HCT116 (cell line): ENCODE measurements around the gene DGCR8. TPM values are rescaled to one million over a fixed set of nuclear protein-coding genes. Genes with fewer than 3 reads are reported as not detected.

Experiments
- ATAC-seq: fragments of 200-7000 bp; cut with Tn5 transposase; 2 replicates; pipeline ENCODE4 v1.9.1; 2020; ENCODE audit warnings: mild to moderate bottlenecking, moderate library complexity
- BruUV-seq: library from RNA; stranded (reverse); fragments of 400-500 nt; replicated peaks from 2 replicates; lab custom pipeline; 2021; lab: Mats Ljungman, UMichigan
- CTCF ChIA-PET: fragments of 300-600 bp; sonication (Branson Sonifier 250); formaldehyde crosslinking; loops from one replicate; lab custom pipeline; 2021; ENCODE audit warnings: antibody characterized with exemption; lab: Charles Lee
- POLR2A ChIA-PET: fragments of 300-600, 350-600 bp; sonication (Branson Sonifier 250); formaldehyde crosslinking; loops from one replicate; lab custom pipeline; 2021; ENCODE audit warnings: antibody characterized with exemption; lab: Charles Lee
- RAD21 ChIA-PET, 2 experiments: fragments of 300-600 bp; sonication (Branson Sonifier 250); formaldehyde crosslinking; loops; one replicate each; lab custom pipeline; 2023; ENCODE audit warnings: low total read pairs in 2 of 2; ENCODE audit not compliant: uncharacterized antibody in 2 of 2, unreplicated experiment in 2 of 2, low non-redundant PET in 1 of 2; lab: Charles Lee
- DNase-seq: peaks from one replicate; pipeline ENCODE4 v3.0.0-alpha.2; 2010; ENCODE audit warnings: low read depth, low spot score
- H2AFZ ChIP-seq: fragments of 200-600 bp; shearing (Covaris generic), sonication (generic); 2 replicates; pipeline ENCODE4 v1.6.1; 2017; ENCODE audit warnings: low read depth, mixed run types, mixed read lengths, antibody characterized with exemption, low read length; ENCODE audit not compliant: poor library complexity, severe bottlenecking
- H3K27ac ChIP-seq: 2 replicates; pipeline ENCODE4 v1.5.1; 2012; ENCODE audit warnings: low read depth, low read length
- H3K27me3 ChIP-seq: fragments of 200-600 bp; sonication (generic); 2 replicates; pipeline ENCODE4 v1.6.1; 2016; ENCODE audit warnings: mixed run types, low read length, mixed read lengths; ENCODE audit not compliant: insufficient read depth
- H3K36me3 ChIP-seq, 2 experiments: fragments of 200-500 bp in 1 of 2; fragments of 200-600 bp in 1 of 2; sonication (Bioruptor generic) in 1 of 2; sonication (generic) in 1 of 2; 2 replicates each; pipeline versions ENCODE4 v1.5.1 to v1.6.1; 2014 to 2016; ENCODE audit warnings: low read length in 2 of 2, inconsistent platforms in 1 of 2, mixed read lengths in 1 of 2, mixed run types in 1 of 2; ENCODE audit not compliant: insufficient read depth in 2 of 2, control insufficient read depth in 1 of 2
- H3K4me1 ChIP-seq, 2 experiments: fragments of 200-600 bp in 1 of 2; sonication (generic) in 1 of 2; 2 replicates each; pipeline versions ENCODE4 v1.5.1 to v1.6.1; 2012 to 2017; ENCODE audit warnings: low read length in 2 of 2, inconsistent platforms in 1 of 2, mild to moderate bottlenecking in 1 of 2, mixed read lengths in 1 of 2, mixed run types in 1 of 2, moderate library complexity in 1 of 2; ENCODE audit not compliant: insufficient read depth in 2 of 2, control insufficient read depth in 1 of 2
- H3K4me2 ChIP-seq: fragments of 200-600 bp; sonication (generic); 2 replicates; pipeline ENCODE4 v1.6.1; 2017; ENCODE audit warnings: mixed run types, low read length, mixed read lengths
- H3K4me3 ChIP-seq, 2 experiments: fragments of 200-600 bp in 1 of 2; sonication (generic) in 1 of 2; replicated peaks in 1 of 2; 2 replicates each; pipeline ENCODE4 v1.5.1; 2011 to 2016; ENCODE audit warnings: low read length in 2 of 2, control low read depth in 1 of 2, low read depth in 1 of 2, mild to moderate bottlenecking in 1 of 2, mixed read lengths in 1 of 2, mixed run types in 1 of 2
- H3K79me2 ChIP-seq: fragments of 200-600 bp; sonication (generic); 2 replicates; pipeline ENCODE4 v1.6.1; 2017; ENCODE audit warnings: mild to moderate bottlenecking, mixed run types, low read length, moderate library complexity, mixed read lengths; ENCODE audit not compliant: insufficient read depth
- H3K9ac ChIP-seq: fragments of 200-600 bp; sonication (generic); 2 replicates; pipeline ENCODE4 v1.6.1; 2016; ENCODE audit warnings: low read length, mixed read lengths
- H3K9me2 ChIP-seq: fragments of 200-600 bp; sonication (generic), shearing (Covaris generic); 2 replicates; pipeline ENCODE4 v1.6.1; 2017; ENCODE audit warnings: mixed run types, mild to moderate bottlenecking, moderate library complexity; ENCODE audit not compliant: insufficient read depth
- H3K9me3 ChIP-seq, 2 experiments: fragments of 200-500 bp in 1 of 2; fragments of 200-600 bp in 1 of 2; sonication (Bioruptor generic) in 1 of 2; sonication (generic) in 1 of 2; 2 replicates each; pipeline ENCODE4 v1.6.1; 2014 to 2017; ENCODE audit warnings: low read length in 2 of 2, mixed read lengths in 2 of 2, inconsistent platforms in 1 of 2, low read depth in 1 of 2, mild to moderate bottlenecking in 1 of 2, mixed run types in 1 of 2, moderate library complexity in 1 of 2; ENCODE audit not compliant: control insufficient read depth in 1 of 2, insufficient read depth in 1 of 2
- H4K20me1 ChIP-seq: fragments of 200-600 bp; sonication (generic), shearing (Covaris generic); 2 replicates; pipeline ENCODE4 v1.6.1; 2017; ENCODE audit warnings: mixed run types, mild to moderate bottlenecking, moderate library complexity; ENCODE audit not compliant: insufficient read depth
- ELF1 ChIP-seq: IDR thresholded peaks from 2 replicates; pipeline ENCODE4 v1.6.1; 2012; ENCODE audit warnings: low read depth, borderline replicate concordance
- EZH2 ChIP-seq: fragments of 200-600 bp; sonication (generic); IDR thresholded peaks from 2 replicates; pipeline ENCODE4 v1.6.1; 2017; ENCODE audit warnings: antibody characterized with exemption, mixed run types
- JUND ChIP-seq: IDR thresholded peaks from 2 replicates; pipeline ENCODE4 v1.6.1; 2012
- MAX ChIP-seq: IDR thresholded peaks from 2 replicates; pipeline ENCODE4 v1.6.1; 2012
- POLR2A ChIP-seq: IDR thresholded peaks from 2 replicates; pipeline ENCODE4 v1.7.0; 2011; ENCODE audit warnings: borderline replicate concordance; ENCODE audit not compliant: insufficient read depth, insufficient read length; ENCODE audit errors: extremely low read depth
- POLR2AphosphoS5 ChIP-seq: IDR thresholded peaks from 2 replicates; pipeline ENCODE4 v1.6.1; 2011; ENCODE audit warnings: mild to moderate bottlenecking, low read depth, low read length, moderate library complexity
- RAD21 ChIP-seq: IDR thresholded peaks from 2 replicates; pipeline ENCODE4 v1.6.1; 2012; ENCODE audit warnings: low read depth, mild to moderate bottlenecking
- REST ChIP-seq: IDR thresholded peaks from 2 replicates; pipeline ENCODE4 v1.6.1; 2012; ENCODE audit warnings: low read depth
- SIN3A ChIP-seq: IDR thresholded peaks from 2 replicates; pipeline ENCODE4 v1.6.1; 2012; ENCODE audit warnings: low read depth
- SP1 ChIP-seq: IDR thresholded peaks from 2 replicates; pipeline ENCODE4 v1.6.1; 2012; ENCODE audit warnings: low read depth
- SRF ChIP-seq: IDR thresholded peaks from 2 replicates; pipeline ENCODE4 v1.6.1; 2012; ENCODE audit warnings: low read depth
- TCF7L2 ChIP-seq: IDR thresholded peaks from 2 replicates; pipeline ENCODE4 v1.7.0; 2011; ENCODE audit warnings: borderline replicate concordance, inconsistent platforms; ENCODE audit not compliant: insufficient read depth, insufficient read length; ENCODE audit errors: extremely low read depth
- YY1 ChIP-seq: IDR thresholded peaks from 2 replicates; pipeline ENCODE4 v1.6.1; 2011; ENCODE audit warnings: low read length, low read depth, moderate library complexity, mild to moderate bottlenecking; ENCODE audit not compliant: insufficient replicate concordance; ENCODE audit errors: extremely low read depth
- ZNF274 ChIP-seq: fragments of 200-500 bp; sonication (Bioruptor generic); IDR thresholded peaks from 2 replicates; pipeline ENCODE4 v1.6.1; 2014; ENCODE audit warnings: mild to moderate bottlenecking, low read depth, low read length, inconsistent platforms
- intact Hi-C: fragments of 100-400 bp; cut with micrococcal nuclease; formaldehyde crosslinking; loops from 2 replicates; pipeline ENCODE4 v1.10.0; 2022
- total RNA-seq: library from RNA; stranded (reverse); gene quantifications from one replicate; pipeline ENCODE4 v1.2.1, GENCODE V29; 2021; ENCODE audit not compliant: unreplicated experiment

The DGCR8 gene
- total RNA-seq, 1 experiment from 2014 or later = 43.8 TPM

GRCh38 chr22:20121856-20122415, 41.9 kb downstream of the DGCR8 start:
- no peak overlapping the region for H2AFZ ChIP-seq
- no peaks in the 10 kb centered on the region for H3K27me3 ChIP-seq
- no peaks in the 10 kb centered on the region for H4K20me1 ChIP-seq
- RAD21 ChIA-PET = no interaction called here
- ATAC-seq (no peak), DNase-seq (no peak)
- peaks cover 38 to 70% of the 10 kb centered on the region in 2 experiments for H3K36me3 ChIP-seq
- CTCF ChIA-PET = no interaction called here
- no peak overlapping the region for H3K9ac ChIP-seq
- H3K4me3 ChIP-seq = no peak overlapping the region
- intact Hi-C loops = no loop called here
- BruUV-seq = no TSS peak
- H3K9me3 ChIP-seq = no peaks in the 10 kb centered on the region
- no peak overlapping the region for H3K27ac ChIP-seq
- peaks cover 4 to 17% of the 10 kb centered on the region in 2 experiments; a peak in 3 of 4 replicates for H3K4me1 ChIP-seq
- H3K79me2 ChIP-seq = peaks cover 72% of the 10 kb centered on the region
- POLR2A ChIA-PET = no interaction called here
- H3K4me2 ChIP-seq = no peak overlapping the region
- TF ChIP-seq TCF7L2 = no peak
- TF ChIP-seq JUND = no peak
- TF ChIP-seq, all 23 proteins: peak for 0
- no peaks in the 10 kb centered on the region for H3K9me2 ChIP-seq

- Histone ChIP-seq H3K27ac (no peak overlapping the region), H3K27me3 (no peaks in the 10 kb centered on the region), H3K9me2 (no peaks in the 10 kb centered on the region), H4K20me1 (no peaks in the 10 kb centered on the region), H3K4me1 (peaks cover 3 to 14% of the 10 kb centered on the region in 2 experiments; a peak in 3 of 4 replicates), H3K79me2 (peaks cover 63% of the 10 kb centered on the region), H2AFZ (no peak overlapping the region), H3K36me3 (peaks cover 38 to 70% of the 10 kb centered on the region in 2 experiments), H3K4me2 (no peak overlapping the region), H3K9ac (no peak overlapping the region), H3K9me3 (no peaks in the 10 kb centered on the region), H3K4me3 (no peak overlapping the region)
- CTCF ChIA-PET = no interaction called here
- no TSS peak for BruUV-seq
- TF ChIP-seq JUND (no peak), RAD21 (no peak), MAX (no peak), POLR2AphosphoS5 (no peak), EZH2 (no peak), SIN3A (no peak), POLR2A (no peak), YY1 (no peak), ZNF274 (no peak), SP1 (no peak), ELF1 (no peak), SRF (no peak), REST (no peak)
- POLR2A ChIA-PET = no interaction called here
- intact Hi-C loops = no loop called here
- DNase-seq (no peak), ATAC-seq (no peak)
- RAD21 ChIA-PET = no interaction called here
Measured at GRCh38 chr22:20123366-20124082, 43.5 kb downstream of the DGCR8 start.
